ACC112 (cell line): Measurements from ENCODE around the gene PPM1H.

Source experiments
- H2AFZ ChIP-seq: fragments of 200-600 bp; sonication (generic); one replicate; pipeline ENCODE4 v1.6.0; 2017; ENCODE audit warnings: antibody characterized with exemption, low read length; ENCODE audit not compliant: unreplicated experiment
- H3K27ac ChIP-seq: fragments of 200-600 bp; sonication (generic); 2 replicates; pipeline ENCODE4 v1.5.1; 2014; ENCODE audit warnings: low read depth, mild to moderate bottlenecking, antibody characterized with exemption, low read length, moderate library complexity
- H3K27me3 ChIP-seq: fragments of 200-600 bp; sonication (generic); 2 replicates; pipeline ENCODE4 v1.6.1; 2014; ENCODE audit warnings: mild to moderate bottlenecking, antibody characterized with exemption, low read length, moderate library complexity, mixed read lengths; ENCODE audit not compliant: insufficient read depth
- H3K36me3 ChIP-seq: fragments of 200-600 bp; sonication (generic); 2 replicates; pipeline ENCODE4 v1.6.1; 2016; ENCODE audit warnings: mild to moderate bottlenecking, antibody characterized with exemption, low read length, moderate library complexity, mixed read lengths; ENCODE audit not compliant: insufficient read depth
- H3K4me1 ChIP-seq: fragments of 200-600 bp; sonication (generic); one replicate; pipeline ENCODE4 v1.6.1; 2016; ENCODE audit warnings: low read length, mixed read lengths; ENCODE audit not compliant: insufficient read depth, unreplicated experiment, control insufficient read depth
- H3K4me3 ChIP-seq: fragments of 200-600 bp; sonication (generic); 2 replicates; pipeline ENCODE4 v1.5.1; 2014; ENCODE audit warnings: mild to moderate bottlenecking, low read depth, low read length
- H3K79me2 ChIP-seq: fragments of 200-600 bp; sonication (generic); one replicate; pipeline ENCODE4 v1.6.0; 2016; ENCODE audit warnings: low read length; ENCODE audit not compliant: control insufficient read depth, unreplicated experiment, insufficient read depth

The PPM1H gene

DNA sequence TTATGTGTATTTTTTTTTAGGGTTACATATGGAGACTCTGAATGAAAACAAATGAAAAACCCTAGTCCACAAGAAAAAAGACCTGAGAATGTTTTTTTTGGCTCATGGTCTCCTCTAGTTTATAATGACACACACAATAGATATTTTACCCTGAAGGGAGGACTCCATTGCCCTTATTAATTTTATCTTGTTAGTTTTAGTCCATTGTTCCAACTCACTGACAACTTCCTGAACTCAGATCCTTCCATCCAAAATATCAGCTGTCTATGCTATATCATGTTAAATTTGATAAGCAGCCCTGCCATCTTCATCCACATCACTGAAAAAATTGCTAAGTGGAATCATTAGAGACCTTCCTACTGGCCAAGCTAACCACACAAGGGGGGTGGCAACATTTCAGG is 236.2 kb downstream of the PPM1H start:
- peaks cover 64% of the 10 kb centered on the region for H3K4me1 ChIP-seq
- no peaks in the 10 kb centered on the region for H3K79me2 ChIP-seq
- peak overlapping the region; percentile 86 for H3K27ac ChIP-seq
- H3K4me3 ChIP-seq = no peak overlapping the region
- no peak overlapping the region for H2AFZ ChIP-seq
- H3K36me3 ChIP-seq = no peaks in the 10 kb centered on the region
- H3K27me3 ChIP-seq = no peaks in the 10 kb centered on the region

DNA sequence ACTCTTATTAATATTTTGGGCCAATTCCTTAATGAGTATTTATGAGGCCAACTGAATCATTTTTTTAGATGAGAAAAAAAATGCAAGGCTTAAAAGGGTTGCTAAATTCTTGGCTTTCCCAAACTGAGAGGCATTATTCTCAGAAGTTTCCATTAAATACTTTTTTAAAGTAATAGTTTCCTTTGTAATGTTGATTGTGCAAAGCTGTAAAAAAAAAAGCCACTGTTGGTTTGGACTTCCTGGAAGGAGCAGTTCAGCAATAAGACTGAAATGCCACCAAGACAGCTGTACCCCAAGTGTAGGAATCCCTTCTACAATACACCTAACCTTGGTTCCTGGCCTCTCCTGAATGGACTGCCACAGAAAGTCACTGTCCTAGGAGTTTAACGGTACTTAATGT is 237.1 kb downstream of the PPM1H start:
- Histone ChIP-seq H2AFZ (peak overlapping the region; percentile 72), H3K27ac (peak overlapping the region; percentile 86), H3K4me1 (peaks cover 64% of the 10 kb centered on the region)

DNA sequence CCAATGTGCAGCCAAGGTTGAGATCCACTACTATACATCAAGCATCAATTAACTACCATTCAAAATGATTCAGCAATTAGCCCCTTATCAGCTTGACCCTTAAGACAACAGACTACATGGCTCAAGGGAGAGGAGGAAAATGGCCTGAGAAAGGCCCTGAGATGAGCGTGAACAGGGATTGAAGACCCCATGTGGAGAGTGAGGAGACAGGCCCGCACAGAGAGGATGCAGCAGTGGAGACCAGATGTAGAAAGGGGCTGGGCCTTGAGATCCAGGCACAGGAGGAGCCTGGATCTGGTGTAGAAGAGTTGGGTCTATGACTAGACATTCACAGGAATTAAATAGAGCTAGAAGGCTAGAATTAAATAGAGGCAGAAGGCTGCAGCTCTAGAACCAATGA is 239.3 kb downstream of the PPM1H start:
- no peak overlapping the region for H2AFZ ChIP-seq
- H3K27me3 ChIP-seq = no peaks in the 10 kb centered on the region
- no peaks in the 10 kb centered on the region for H3K79me2 ChIP-seq
- H3K4me1 ChIP-seq = peaks cover 48% of the 10 kb centered on the region
- H3K27ac ChIP-seq = no peak overlapping the region
- H3K36me3 ChIP-seq = no peaks in the 10 kb centered on the region
- H3K4me3 ChIP-seq = no peak overlapping the region

More for the DNA sequence above, 237.1 kb downstream of the PPM1H start:
- no peaks in the 10 kb centered on the region for H3K36me3 ChIP-seq
- H3K27me3 ChIP-seq = no peaks in the 10 kb centered on the region
- H3K4me3 ChIP-seq = no peak overlapping the region
- no peaks in the 10 kb centered on the region for H3K79me2 ChIP-seq

DNA sequence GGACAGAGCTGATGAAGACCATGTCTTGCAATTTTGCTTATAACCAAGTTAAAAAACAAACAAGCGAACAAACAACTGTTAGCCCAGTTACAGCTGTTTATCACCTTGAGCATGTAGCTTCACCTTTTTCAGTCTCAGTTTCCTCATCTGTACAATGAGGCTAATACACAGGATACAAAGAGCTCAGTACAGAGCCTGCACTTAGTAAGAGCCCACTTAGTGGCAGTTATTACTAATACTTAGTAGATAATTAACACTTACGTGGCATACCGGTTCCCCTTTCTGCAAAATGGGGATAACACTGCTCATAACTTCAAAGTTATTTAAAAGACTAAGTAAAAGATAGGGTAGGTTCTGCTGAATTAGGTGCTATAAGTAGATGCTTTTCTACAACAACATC is 240.3 kb downstream of the PPM1H start:
- no peak overlapping the region for H2AFZ ChIP-seq
- no peaks in the 10 kb centered on the region for H3K27me3 ChIP-seq
- no peak overlapping the region for H3K27ac ChIP-seq
- no peaks in the 10 kb centered on the region for H3K36me3 ChIP-seq
- H3K4me1 ChIP-seq = peaks cover 40% of the 10 kb centered on the region
- H3K4me3 ChIP-seq = no peak overlapping the region
- no peaks in the 10 kb centered on the region for H3K79me2 ChIP-seq

DNA sequence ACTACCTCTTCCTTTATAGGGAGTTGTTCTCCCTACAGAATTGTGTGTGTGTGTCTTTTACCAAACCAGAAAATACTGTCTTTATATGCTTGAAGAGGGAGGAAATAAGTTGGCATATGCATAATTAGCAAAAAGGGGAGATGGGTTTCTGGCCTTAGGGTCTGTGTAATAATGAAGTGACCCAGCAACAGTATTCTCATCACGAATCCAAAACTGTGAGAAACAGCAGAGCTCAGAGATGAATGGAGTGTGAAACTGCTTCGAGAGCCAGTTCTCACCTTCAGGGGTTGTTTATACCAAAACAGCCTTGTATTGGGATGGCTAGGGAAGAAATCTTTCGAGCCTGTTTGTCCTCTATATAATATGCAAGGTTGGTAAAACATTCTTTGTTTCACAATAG is 240.8 kb downstream of the PPM1H start:
- Histone ChIP-seq H2AFZ (no peak overlapping the region), H3K27me3 (no peaks in the 10 kb centered on the region), H3K4me3 (no peak overlapping the region), H3K79me2 (no peaks in the 10 kb centered on the region), H3K4me1 (peaks cover 40% of the 10 kb centered on the region), H3K36me3 (no peaks in the 10 kb centered on the region), H3K27ac (no peak overlapping the region)

DNA sequence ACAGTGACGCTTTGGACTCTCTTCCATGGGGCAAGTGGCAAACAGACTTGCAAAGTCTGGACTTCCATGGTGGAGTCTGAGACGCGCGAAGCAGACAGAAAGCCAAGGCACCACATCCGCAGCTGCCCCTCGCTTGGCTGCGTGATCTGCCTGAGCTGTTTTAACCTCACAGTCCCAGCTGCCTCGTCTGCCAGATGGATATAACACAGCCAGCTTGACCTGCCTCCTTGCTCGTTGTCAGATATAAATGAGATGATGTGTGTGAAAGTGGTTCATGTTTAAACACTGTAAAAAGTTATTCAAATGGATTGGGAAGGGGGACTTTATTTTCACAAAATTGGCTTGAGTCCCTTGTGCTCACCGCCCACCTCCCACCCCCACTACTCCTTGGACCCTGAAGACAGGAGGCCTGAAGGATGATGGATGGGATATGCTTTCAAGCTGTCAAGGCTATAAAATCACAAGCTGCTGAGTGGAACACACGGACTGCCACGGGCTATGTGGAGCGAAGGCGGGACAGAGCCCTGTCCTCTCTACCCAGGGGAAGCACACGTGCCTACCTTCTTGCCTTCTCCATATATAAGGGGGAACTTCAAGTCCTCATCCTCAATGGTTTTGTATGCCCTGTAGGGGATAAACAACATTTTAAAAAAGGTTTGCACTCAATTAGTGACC is 241.4 kb downstream of the PPM1H start:
- H2AFZ ChIP-seq = peak overlapping the region; percentile 64
- H3K27ac ChIP-seq = peak overlapping the region; percentile 11
- H3K4me1 ChIP-seq = peaks cover 39% of the 10 kb centered on the region
- no peak overlapping the region for H3K4me3 ChIP-seq
- H3K36me3 ChIP-seq = no peaks in the 10 kb centered on the region
- no peaks in the 10 kb centered on the region for H3K27me3 ChIP-seq
- no peaks in the 10 kb centered on the region for H3K79me2 ChIP-seq

DNA sequence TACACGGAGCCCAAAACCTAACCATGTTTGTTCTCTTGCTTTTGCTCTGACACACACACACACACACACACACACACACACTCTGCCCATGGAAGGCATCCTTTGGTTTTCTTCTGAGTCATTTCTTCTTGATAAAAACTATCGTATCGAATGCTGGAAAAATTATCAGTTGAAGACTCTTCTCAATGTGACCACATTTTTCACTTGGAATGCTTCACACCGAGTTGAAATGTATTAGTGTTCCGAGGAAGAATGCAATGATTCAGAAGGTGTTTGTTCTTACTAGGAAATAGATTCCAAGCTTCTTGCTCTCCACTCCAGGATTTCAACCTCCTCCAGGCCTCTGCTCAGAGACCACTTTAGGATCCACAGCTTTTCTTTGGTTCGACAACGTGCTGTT is 242.1 kb downstream of the PPM1H start:
- Histone ChIP-seq H3K27me3 (no peaks in the 10 kb centered on the region), H3K4me3 (no peak overlapping the region), H3K79me2 (no peaks in the 10 kb centered on the region), H3K27ac (peak overlapping the region; percentile 11), H3K36me3 (no peaks in the 10 kb centered on the region), H2AFZ (peak overlapping the region; percentile 64), H3K4me1 (peaks cover 33% of the 10 kb centered on the region)

DNA sequence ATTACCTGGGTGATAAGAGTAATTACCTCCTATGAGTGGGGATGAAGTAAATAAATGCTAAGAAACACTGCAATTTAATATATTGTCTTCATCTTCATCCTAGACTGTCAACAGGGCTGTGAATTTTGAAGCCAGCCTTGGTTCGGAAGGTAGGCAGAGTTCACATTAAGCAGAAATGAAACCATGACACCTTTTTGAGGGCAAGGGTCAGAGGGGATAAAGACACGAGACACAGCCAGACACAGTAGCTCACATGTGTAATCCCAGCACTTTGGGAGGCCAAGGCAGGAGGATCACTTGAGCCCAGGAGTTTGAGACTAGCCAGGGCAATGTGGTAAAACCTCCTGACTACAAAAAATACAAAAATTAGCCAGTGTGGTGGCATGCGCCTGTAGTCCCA is 243.6 kb downstream of the PPM1H start:
- H2AFZ ChIP-seq = no peak overlapping the region
- H3K4me3 ChIP-seq = no peak overlapping the region
- peaks cover 27% of the 10 kb centered on the region for H3K4me1 ChIP-seq
- no peaks in the 10 kb centered on the region for H3K36me3 ChIP-seq
- H3K27ac ChIP-seq = no peak overlapping the region
- H3K27me3 ChIP-seq = no peaks in the 10 kb centered on the region
- no peaks in the 10 kb centered on the region for H3K79me2 ChIP-seq

DNA sequence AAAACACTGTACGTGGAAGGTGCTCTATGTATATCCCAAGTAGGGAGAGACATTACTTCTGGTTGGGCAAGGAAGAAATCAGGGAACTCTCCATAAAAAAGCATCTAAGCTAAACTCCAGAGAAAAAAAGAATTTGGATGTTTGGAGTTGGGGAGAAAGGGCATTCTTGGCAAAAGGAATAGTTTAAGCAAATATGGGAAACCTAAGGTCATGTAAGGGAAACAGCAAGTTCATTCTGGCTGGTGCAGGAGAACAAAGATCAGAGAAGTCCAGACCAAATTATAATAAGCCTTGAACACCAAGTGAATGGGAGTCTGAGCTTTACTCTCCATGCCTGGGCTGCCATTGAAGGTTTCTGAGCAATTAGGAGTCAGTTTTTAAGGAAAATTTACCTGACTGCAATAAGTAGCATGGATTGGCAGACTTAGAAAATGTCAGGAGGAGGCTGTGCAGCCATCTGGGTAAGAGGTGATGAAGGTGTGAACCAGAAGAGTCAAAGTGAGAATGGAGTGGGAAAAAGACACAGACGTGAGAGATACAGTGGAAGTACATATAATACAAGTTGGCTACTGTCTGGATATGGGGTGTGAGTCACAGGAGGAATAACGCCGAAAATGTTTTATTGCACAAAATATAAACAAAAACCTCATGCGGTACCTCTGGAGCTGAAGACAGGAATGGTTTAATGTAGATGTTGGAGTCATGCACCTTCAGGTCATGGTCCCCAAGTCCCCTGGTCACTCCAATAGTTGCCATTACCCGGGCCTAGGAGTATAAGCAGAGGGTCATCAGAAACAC is 245.7 kb downstream of the PPM1H start:
- Histone ChIP-seq H3K4me1 (peaks cover 33% of the 10 kb centered on the region), H2AFZ (peak overlapping the region; percentile 40), H3K27ac (no peak overlapping the region), H3K4me3 (no peak overlapping the region), H3K27me3 (no peaks in the 10 kb centered on the region), H3K36me3 (no peaks in the 10 kb centered on the region), H3K79me2 (no peaks in the 10 kb centered on the region)

DNA sequence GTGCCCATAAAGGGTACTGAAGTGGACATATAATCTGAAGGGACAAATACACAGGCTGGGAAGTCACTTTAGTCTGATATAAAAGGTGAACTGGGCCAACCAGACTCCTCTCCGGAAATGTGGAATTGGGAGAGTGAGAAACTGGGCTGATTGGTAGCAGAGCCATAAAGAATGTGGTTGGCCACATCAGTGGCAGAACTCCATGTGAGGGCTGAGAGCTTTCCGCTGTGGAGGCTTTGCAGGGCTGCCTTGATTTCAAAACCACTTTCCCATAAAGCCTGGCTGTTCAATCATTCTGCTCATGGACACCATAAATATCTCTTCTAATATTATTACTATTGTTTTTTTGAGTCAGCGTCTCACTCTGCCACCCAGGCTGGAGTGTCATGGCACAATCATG is 248.0 kb downstream of the PPM1H start:
- Histone ChIP-seq H3K79me2 (no peaks in the 10 kb centered on the region), H3K4me1 (peaks cover 26% of the 10 kb centered on the region), H3K36me3 (no peaks in the 10 kb centered on the region), H3K27ac (no peak overlapping the region), H2AFZ (no peak overlapping the region), H3K27me3 (no peaks in the 10 kb centered on the region), H3K4me3 (no peak overlapping the region)
